ENCODE results near the gene KRTAP2-2. TPM values are rescaled to one million over a fixed set of nuclear protein-coding genes. Genes with fewer than 3 reads are reported as not detected.

Gene KRTAP2-2
- total and polyA plus RNA-seq, 10 of the 15 experiments (the other 5 are each of a cell fraction or from before 2014, with no cell fraction given): not detected

DNA sequence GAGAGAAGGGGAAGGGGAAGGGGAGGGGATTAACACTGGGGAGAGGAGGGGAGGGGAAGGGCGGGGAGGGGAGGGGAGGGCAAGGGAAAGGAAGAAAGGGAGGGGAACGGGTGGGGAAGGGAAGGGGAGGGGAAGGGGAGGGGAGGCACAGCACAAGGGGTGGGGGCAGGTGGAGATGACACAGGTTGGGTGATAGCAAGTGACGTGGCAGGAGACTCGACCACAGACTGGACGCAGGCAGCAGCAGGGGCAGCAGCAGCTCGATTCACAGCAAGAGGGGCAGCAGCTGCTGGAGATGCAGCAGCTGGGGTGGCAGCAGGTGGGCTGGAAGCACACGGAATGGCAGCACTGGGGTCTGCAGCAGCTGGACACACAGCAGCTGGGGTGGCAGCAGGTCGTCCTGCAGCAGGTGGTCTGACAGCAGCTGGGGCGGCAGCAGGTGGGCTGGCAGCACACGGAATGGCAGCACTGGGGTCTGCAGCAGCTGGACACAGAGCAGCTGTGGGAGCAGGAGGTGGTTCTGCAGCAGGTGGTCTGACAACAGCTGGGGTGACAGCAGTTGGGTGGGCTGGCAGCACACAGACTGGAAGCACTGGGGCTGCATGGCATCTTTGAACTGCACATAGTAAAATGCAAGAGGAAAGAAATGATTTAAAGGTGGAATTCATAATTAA lies 46.7 kb upstream of the KRTAP2-2 start, which contains the start of gene KRTAP4-16:
Gene KRTAP4-16, minus strand, starts transcription at position 624 of the 674 bp plus-strand sequence. Its CDS starts 0 bp downstream, at position 624.
- no peak within 1 kb of the TSS for H2AFZ ChIP-seq (ENCODE audit: control insufficient read depth, low read depth, low read length)
- no peaks in the 10 kb centered on the region for H4K20me1 ChIP-seq (ENCODE audit: control insufficient read depth, insufficient read depth)
- in situ Hi-C loops (cut with MboI): no loop called here
- no peaks in the 10 kb centered on the region for H3K9me3 ChIP-seq (replicated peaks; ENCODE audit: control insufficient read depth, insufficient read depth, low read length)
- no peak within 1 kb of the TSS for H3K9ac ChIP-seq (ENCODE audit: control insufficient read depth, insufficient read depth, low read length)
- H3K4me2 ChIP-seq (ENCODE audit: control insufficient read depth, insufficient read depth): no peak within 1 kb of the TSS
- no peaks in the 10 kb centered on the region for H3K4me1 ChIP-seq (ENCODE audit: control insufficient read depth, insufficient read depth, low read length)
- no peaks in the 10 kb centered on the region for H3K79me2 ChIP-seq (ENCODE audit: control insufficient read depth, insufficient read depth, low read length)
- DNase-seq (ENCODE audit: low read depth, low spot score) (no peak), ATAC-seq (no peak), FAIRE-seq (no peak)
- H3K27ac ChIP-seq (ENCODE audit: control insufficient read depth, insufficient read depth): no peak within 1 kb of the TSS
- WGBS (ENCODE audit: insufficient coverage, insufficient replicate concordance, low lambda C conversion rate, missing lambda C conversion rate): 20% methylated on average over 8 of the region's 10 CpGs
- SMC1A ChIA-PET (ENCODE audit: uncharacterized antibody, unreplicated experiment): no interaction called here
- no peak within 1 kb of the TSS for H3K4me3 ChIP-seq
- no peaks in the 10 kb centered on the region for H3K36me3 ChIP-seq (ENCODE audit: control insufficient read depth in 2 of 2, insufficient read depth in 2 of 2, low read length in 1 of 2)
- RAD21 ChIA-PET (ENCODE audit: unreplicated experiment): no interaction called here
- intact Hi-C loops (cut with micrococcal nuclease; ENCODE audit: unreplicated experiment): no loop called here
- BruUV-seq (replicated peaks): no TSS peak
- TF ChIP-seq CBX5 (IDR thresholded peaks at IDR 0.05; ENCODE audit: low read depth) (no peak), SPI1 (IDR thresholded peaks at IDR 0.05; ENCODE audit: borderline replicate concordance, insufficient read depth, low read depth, low read length) (no peak), ZBTB11 (CRISPR knock-in tag; IDR thresholded peaks at IDR 0.05) (no peak), CTCF (IDR thresholded peaks at IDR 0.05 in 2 of 3, conservative IDR thresholded peaks at IDR 0.05 in 1 of 3; ENCODE audit: control insufficient read depth in 2 of 3, extremely low read depth in 1 of 3, insufficient read depth in 1 of 3, low read depth in 3 of 3, low read length in 3 of 3) (no peak), IRF5 (IDR thresholded peaks at IDR 0.05; ENCODE audit: borderline replicate concordance) (no peak), SMC3 (IDR thresholded peaks at IDR 0.05; ENCODE audit: borderline replicate concordance, low read length) (no peak), IKZF1 (conservative IDR thresholded peaks at IDR 0.05) (no peak), IRF4 (IDR thresholded peaks at IDR 0.05; ENCODE audit: low read depth, low read length) (no peak), CBFB (IDR thresholded peaks at IDR 0.05; ENCODE audit: low read depth) (no peak), TCF12 (IDR thresholded peaks at IDR 0.05; ENCODE audit: low read depth, low read length) (no peak), MEF2B (IDR thresholded peaks at IDR 0.05; ENCODE audit: partially characterized antibody, poor library complexity, severe bottlenecking) (no peak), KDM1A (IDR thresholded peaks at IDR 0.05; ENCODE audit: borderline replicate concordance) (no peak), NFYB (IDR thresholded peaks at IDR 0.05; ENCODE audit: insufficient read depth, low read depth, low read length) (no peak)
- TF ChIP-seq, protein P1, sequence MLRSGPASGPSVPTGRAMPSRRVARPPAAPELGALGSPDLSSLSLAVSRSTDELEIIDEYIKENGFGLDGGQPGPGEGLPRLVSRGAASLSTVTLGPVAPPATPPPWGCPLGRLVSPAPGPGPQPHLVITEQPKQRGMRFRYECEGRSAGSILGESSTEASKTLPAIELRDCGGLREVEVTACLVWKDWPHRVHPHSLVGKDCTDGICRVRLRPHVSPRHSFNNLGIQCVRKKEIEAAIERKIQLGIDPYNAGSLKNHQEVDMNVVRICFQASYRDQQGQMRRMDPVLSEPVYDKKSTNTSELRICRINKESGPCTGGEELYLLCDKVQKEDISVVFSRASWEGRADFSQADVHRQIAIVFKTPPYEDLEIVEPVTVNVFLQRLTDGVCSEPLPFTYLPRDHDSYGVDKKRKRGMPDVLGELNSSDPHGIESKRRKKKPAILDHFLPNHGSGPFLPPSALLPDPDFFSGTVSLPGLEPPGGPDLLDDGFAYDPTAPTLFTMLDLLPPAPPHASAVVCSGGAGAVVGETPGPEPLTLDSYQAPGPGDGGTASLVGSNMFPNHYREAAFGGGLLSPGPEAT (IDR thresholded peaks at IDR 0.05; ENCODE audit: low read depth): no peak
- POLR2A ChIA-PET: no interaction called here
- H3K27me3 ChIP-seq (replicated peaks in 1 of 2; ENCODE audit: control insufficient read depth in 2 of 2, insufficient read depth in 2 of 2, low read length in 1 of 2): no peaks in the 10 kb centered on the region; a peak in 2 of 4 replicates
- CTCF ChIA-PET: no interaction called here

Measured in GM12878 (cell line).